SK-N-SH (cell line): ENCODE results near the gene WDR91. TPM values are rescaled to one million over a fixed set of nuclear protein-coding genes. Genes with fewer than 3 reads are reported as not detected.

ENCODE experiments used
- CTCF ChIA-PET: fragments of 300-600, 350-600 bp; formaldehyde crosslinking; extraction: SDS; loops from one replicate; lab custom pipeline; 2021; lab: Yijun Ruan, JAX
- POLR2A ChIA-PET: fragments of 350-600 bp; sonication (Branson Sonifier 250); formaldehyde crosslinking; extraction: SDS; loops from one replicate; lab custom pipeline; 2020; ENCODE audit warnings: antibody characterized with exemption, inconsistent platforms; lab: Yijun Ruan, JAX
- DNase-seq: peaks from one replicate; pipeline ENCODE4 v3.0.0; 2012
- H2AFZ ChIP-seq: fragments of 200-600 bp; sonication (generic); 2 replicates; pipeline ENCODE4 v1.8.1; 2016; ENCODE audit warnings: antibody characterized with exemption, mild to moderate bottlenecking, low read depth
- H3F3A ChIP-seq: fragments of 200-600 bp; sonication (generic); replicated peaks from 2 replicates; pipeline ENCODE3; 2016; ENCODE audit warnings: antibody characterized with exemption, mild to moderate bottlenecking; ENCODE audit not compliant: insufficient read depth
- H3K27ac ChIP-seq, 2 experiments: fragments of 200-500 bp in 1 of 2; fragments of 200-600 bp in 1 of 2; sonication (Bioruptor generic) in 1 of 2; sonication (generic), shearing (Covaris generic) in 1 of 2; 2 replicates each; pipeline versions ENCODE4 v1.5.1 to v1.6.1; 2014 to 2016; ENCODE audit warnings: low read depth in 2 of 2, inconsistent platforms in 1 of 2, low read length in 1 of 2, mild to moderate bottlenecking in 1 of 2, mixed read lengths in 1 of 2
- H3K27me3 ChIP-seq: fragments of 200-600 bp; sonication (generic), shearing (Covaris generic); 2 replicates; pipeline ENCODE4 v1.6.1; 2016; ENCODE audit warnings: mixed run types; ENCODE audit not compliant: insufficient read depth
- H3K36me3 ChIP-seq, 2 experiments: fragments of 200-500 bp in 1 of 2; fragments of 200-600 bp in 1 of 2; sonication (Bioruptor generic) in 1 of 2; sonication (generic) in 1 of 2; replicated peaks in 1 of 2; 2 replicates each; pipeline versions ENCODE3 to v1.5.1; 2014 to 2016; ENCODE audit warnings: low read length in 1 of 2, mild to moderate bottlenecking in 1 of 2; ENCODE audit not compliant: insufficient read depth in 2 of 2, control insufficient read depth in 1 of 2
- H3K4me1 ChIP-seq, 2 experiments: fragments of 200-500 bp in 1 of 2; fragments of 200-600 bp in 1 of 2; sonication (Bioruptor generic) in 1 of 2; sonication (generic), shearing (Covaris generic) in 1 of 2; 2 replicates each; pipeline versions ENCODE4 v1.5.1 to v1.6.1; 2014 to 2016; ENCODE audit warnings: low read depth in 1 of 2, low read length in 1 of 2, mixed run types in 1 of 2; ENCODE audit not compliant: insufficient read depth in 2 of 2, control insufficient read depth in 1 of 2
- H3K4me2 ChIP-seq: fragments of 200-600 bp; sonication (generic), shearing (Covaris generic); 2 replicates; pipeline ENCODE4 v1.6.1; 2017; ENCODE audit warnings: mixed run types
- H3K4me3 ChIP-seq, 2 experiments: fragments of 200-500 bp in 1 of 2; fragments of 200-600 bp in 1 of 2; sonication (Bioruptor generic) in 1 of 2; sonication (generic), shearing (Covaris generic) in 1 of 2; 2 replicates each; pipeline versions ENCODE4 v1.5.1 to v1.8.1; 2014 to 2016; ENCODE audit warnings: low read depth in 2 of 2, inconsistent platforms in 1 of 2, low read length in 1 of 2, mild to moderate bottlenecking in 1 of 2, mixed read lengths in 1 of 2, moderate library complexity in 1 of 2
- H3K79me2 ChIP-seq: fragments of 200-600 bp; sonication (generic); 2 replicates; pipeline ENCODE4 v1.8.1; 2017; ENCODE audit warnings: mild to moderate bottlenecking; ENCODE audit not compliant: insufficient read depth
- H3K9ac ChIP-seq: fragments of 200-600 bp; sonication (generic); 2 replicates; pipeline ENCODE4 v1.6.1; 2017; ENCODE audit warnings: mixed run types
- H3K9me2 ChIP-seq: fragments of 200-600 bp; sonication (generic); 2 replicates; pipeline ENCODE4 v1.6.1; 2017; ENCODE audit warnings: mixed run types
- H3K9me3 ChIP-seq: fragments of 200-600 bp; sonication (generic); 2 replicates; pipeline ENCODE4 v1.6.1; 2017; ENCODE audit warnings: mixed run types, mild to moderate bottlenecking, moderate library complexity
- H4K20me1 ChIP-seq: fragments of 200-600 bp; sonication (generic); 2 replicates; pipeline ENCODE4 v1.6.1; 2017; ENCODE audit warnings: mild to moderate bottlenecking, mixed run types; ENCODE audit not compliant: insufficient read depth
- CHD2 ChIP-seq: fragments of 150-350 bp; IDR thresholded peaks from 2 replicates; pipeline ENCODE4 v1.6.1; 2018; ENCODE audit warnings: low read length; ENCODE audit not compliant: partially characterized antibody
- ELF1 ChIP-seq: IDR thresholded peaks from 2 replicates; pipeline ENCODE4 v1.4.0; 2012
- EP300 ChIP-seq, 2 experiments: IDR thresholded peaks; 2 replicates each; pipeline versions ENCODE4 v1.4.0 to v1.6.1; 2012; ENCODE audit warnings: borderline replicate concordance in 1 of 2, low read depth in 1 of 2, low read length in 1 of 2
- FOXJ3 ChIP-seq: sonication (generic); formaldehyde crosslinking; IDR thresholded peaks from 2 replicates; pipeline ENCODE4 v1.5.1; 2020; ENCODE audit warnings: mild to moderate bottlenecking, missing genetic modification reagents
- GABPA ChIP-seq: IDR thresholded peaks from 2 replicates; pipeline ENCODE4 v1.4.0; 2012; ENCODE audit warnings: low read depth, mild to moderate bottlenecking
- IRF3 ChIP-seq: fragments of 150-350 bp; IDR thresholded peaks from 2 replicates; pipeline ENCODE4 v1.6.1; 2016; ENCODE audit warnings: mild to moderate bottlenecking, low read depth, low read length
- JUND ChIP-seq: IDR thresholded peaks from 2 replicates; pipeline ENCODE4 v1.4.0; 2012
- MAX ChIP-seq: IDR thresholded peaks from 2 replicates; pipeline ENCODE4 v1.4.0; 2012; ENCODE audit warnings: low read depth
- MEF2A ChIP-seq: IDR thresholded peaks from 2 replicates; pipeline ENCODE4 v1.4.0; 2012; ENCODE audit warnings: low read depth, borderline replicate concordance
- MXI1 ChIP-seq: IDR thresholded peaks from 2 replicates; pipeline ENCODE4 v1.6.1; 2012; ENCODE audit warnings: mild to moderate bottlenecking, low read depth, low read length, improper control_type of control experiment
- NFIC ChIP-seq: IDR thresholded peaks from 2 replicates; pipeline ENCODE4 v1.4.0; 2012; ENCODE audit warnings: borderline replicate concordance
- POLR2AphosphoS5 ChIP-seq: IDR thresholded peaks from 2 replicates; pipeline ENCODE4 v1.6.1; 2012; ENCODE audit warnings: low read depth, low read length
- REST ChIP-seq: IDR thresholded peaks from 2 replicates; pipeline ENCODE4 v1.6.1; 2012; ENCODE audit warnings: mild to moderate bottlenecking, low read depth, low read length, moderate library complexity
- RXRA ChIP-seq: IDR thresholded peaks from 2 replicates; pipeline ENCODE4 v1.4.0; 2012; ENCODE audit warnings: low read depth, mild to moderate bottlenecking, borderline replicate concordance
- SIN3A ChIP-seq: IDR thresholded peaks from 2 replicates; pipeline ENCODE4 v1.6.1; 2012; ENCODE audit warnings: low read depth, mild to moderate bottlenecking, low read length, moderate library complexity, borderline replicate concordance
- TAF1 ChIP-seq: IDR thresholded peaks from 2 replicates; pipeline ENCODE4 v1.6.1; 2012; ENCODE audit warnings: low read depth, mild to moderate bottlenecking, low read length, moderate library complexity, borderline replicate concordance
- USF1 ChIP-seq: IDR thresholded peaks from 2 replicates; pipeline ENCODE4 v1.4.0; 2012; ENCODE audit warnings: low read depth, borderline replicate concordance
- USF2 ChIP-seq: fragments of 150-350 bp; IDR thresholded peaks from 2 replicates; pipeline ENCODE4 v1.6.1; 2017; ENCODE audit warnings: antibody characterized with exemption, low read length, low read depth, borderline replicate concordance
- ZBTB33 ChIP-seq: IDR thresholded peaks from 2 replicates; pipeline ENCODE4 v1.4.0; 2012; ENCODE audit warnings: low read depth, borderline replicate concordance
- WGBS: methylation state at CpG from one replicate; pipeline ENCODE4 v1.1.6; 2017; ENCODE audit warnings: low lambda C conversion rate; 5-methylcytosine and 5-hydroxymethylcytosine counted together
- polyA plus RNA-seq, 3 experiments: library from polyadenylated mRNA; depleted of rRNA; stranded (reverse); fragments of >200 nt; gene quantifications; 2 replicates each; pipeline ENCODE4 v1.2.3, GENCODE V29; 2012

The WDR91 gene
- polyA plus RNA-seq, 1 of the 3 experiments (the other 2 are of a cell fraction) = 8.4 TPM

GRCh38 chr7:135192914-135193536 is 18.3 kb downstream of the WDR91 start:
- Histone ChIP-seq H3K9me2 (no peaks in the 10 kb centered on the region), H3K9ac (no peak overlapping the region), H3K79me2 (no peaks in the 10 kb centered on the region), H3F3A (no peaks in the 10 kb centered on the region), H3K4me2 (no peak overlapping the region), H3K4me1 (peaks cover 0 to 10% of the 10 kb centered on the region in 2 experiments; a peak in 2 of 4 replicates), H3K9me3 (no peaks in the 10 kb centered on the region)
- ChIA-PET POLR2A (no interaction called here), CTCF (interaction anchor here (1.3 kb wide), 1 partner anchor 11 kb away, joined by 3 read pairs; no protein-coding TSS in a partner anchor)
- no peak for DNase-seq
- TF ChIP-seq USF2 (no peak), TAF1 (no peak), CHD2 (no peak), MEF2A (no peak), JUND (no peak), MXI1 (no peak), MAX (no peak), ZBTB33 (no peak)
- TF ChIP-seq, all 33 proteins: peak for 0
- Histone ChIP-seq H4K20me1 (no peaks in the 10 kb centered on the region), H3K4me3 (no peak overlapping the region), H3K27me3 (no peaks in the 10 kb centered on the region), H3K36me3 (peaks cover 0 to 34% of the 10 kb centered on the region in 2 experiments), H2AFZ (no peak overlapping the region), H3K27ac (no peak overlapping the region)
- 84% methylated on average over 5 of the region's 11 CpGs for WGBS

- POLR2A ChIA-PET = no interaction called here
- peaks cover 3 to 42% of the 10 kb centered on the region in 2 experiments for H3K36me3 ChIP-seq
- H3K27ac ChIP-seq = no peak overlapping the region
- H4K20me1 ChIP-seq = no peaks in the 10 kb centered on the region
- H3K4me3 ChIP-seq = no peak overlapping the region
- H3K4me1 ChIP-seq = peaks cover 0 to 10% of the 10 kb centered on the region in 2 experiments; a peak in 2 of 4 replicates
- H3K9me2 ChIP-seq = no peaks in the 10 kb centered on the region
- H3K9me3 ChIP-seq = no peaks in the 10 kb centered on the region
- CTCF ChIA-PET = interaction anchor here (1.0 to 1.6 kb wide), 2 partner anchors 84 to 145 kb away, joined by 3 to 7 read pairs; no protein-coding TSS in a partner anchor
- no peak overlapping the region for H2AFZ ChIP-seq
- no peaks in the 10 kb centered on the region for H3K79me2 ChIP-seq
- no peak for DNase-seq
- no peaks in the 10 kb centered on the region for H3F3A ChIP-seq
- H3K27me3 ChIP-seq = no peaks in the 10 kb centered on the region
- no peak overlapping the region for H3K9ac ChIP-seq
- H3K4me2 ChIP-seq = no peak overlapping the region
- TF ChIP-seq NFIC (no peak), POLR2AphosphoS5 (no peak), EP300 (IDR thresholded peaks at IDR 0.05; ENCODE audit: borderline replicate concordance in 1 of 2, low read depth in 1 of 2, low read length in 1 of 2) (no peak), REST (no peak), RXRA (no peak), FOXJ3 (no peak), IRF3 (no peak), ELF1 (no peak), GABPA (no peak), USF1 (no peak), MXI1 (no peak), SIN3A (no peak)
Measured at GRCh38 chr7:135190703-135191102, 20.6 kb downstream of the WDR91 start.
